ENCODE measurements around the gene TMED10. TPM values are rescaled to one million over a fixed set of nuclear protein-coding genes. Genes with fewer than 3 reads are reported as not detected.

TMED10 gene
- total RNA-seq, 2 donors from 2014 or later, result 264 to 267 TPM

- H3K36me3 ChIP-seq (ENCODE audit: control insufficient read depth, insufficient read depth, low read length), result peaks cover 75% of the 10 kb centered on the region
- no peak overlapping the region for H3K9ac ChIP-seq (ENCODE audit: extremely low read depth, low read length, poor library complexity, severe bottlenecking)
- peaks cover 57% of the 10 kb centered on the region for H3K36me3 Mint-ChIP-seq (ENCODE audit: low read depth)
- no peaks in the 10 kb centered on the region for H3K9me3 ChIP-seq (ENCODE audit: control insufficient read depth, low read length)
- no peak overlapping the region for H3K4me3 Mint-ChIP-seq
- no peak for DNase-seq
- peaks cover 8% of the 10 kb centered on the region for H3K4me1 Mint-ChIP-seq
- no peaks in the 10 kb centered on the region for H3K9me3 Mint-ChIP-seq
- peaks cover 4% of the 10 kb centered on the region for H3K4me1 ChIP-seq (ENCODE audit: control insufficient read depth, insufficient read depth, low read length)
- 100% methylated on average over 1 to 3 of the region's 3 CpGs for WGBS, 2 experiments (ENCODE audit: insufficient coverage in 1 of 2, insufficient read length in 1 of 2)
- H3K4me3 ChIP-seq (ENCODE audit: low read length), result no peak overlapping the region
- no peaks in the 10 kb centered on the region for H3K27me3 ChIP-seq (ENCODE audit: control insufficient read depth, insufficient read depth, low read length, poor library complexity, severe bottlenecking)
- no peak overlapping the region for H3K27ac ChIP-seq (ENCODE audit: low read depth, low read length)
- H3K27me3 Mint-ChIP-seq (ENCODE audit: insufficient read depth), result no peaks in the 10 kb centered on the region
- H3K27ac Mint-ChIP-seq, result no peak overlapping the region
- TF ChIP-seq, protein P1, sequence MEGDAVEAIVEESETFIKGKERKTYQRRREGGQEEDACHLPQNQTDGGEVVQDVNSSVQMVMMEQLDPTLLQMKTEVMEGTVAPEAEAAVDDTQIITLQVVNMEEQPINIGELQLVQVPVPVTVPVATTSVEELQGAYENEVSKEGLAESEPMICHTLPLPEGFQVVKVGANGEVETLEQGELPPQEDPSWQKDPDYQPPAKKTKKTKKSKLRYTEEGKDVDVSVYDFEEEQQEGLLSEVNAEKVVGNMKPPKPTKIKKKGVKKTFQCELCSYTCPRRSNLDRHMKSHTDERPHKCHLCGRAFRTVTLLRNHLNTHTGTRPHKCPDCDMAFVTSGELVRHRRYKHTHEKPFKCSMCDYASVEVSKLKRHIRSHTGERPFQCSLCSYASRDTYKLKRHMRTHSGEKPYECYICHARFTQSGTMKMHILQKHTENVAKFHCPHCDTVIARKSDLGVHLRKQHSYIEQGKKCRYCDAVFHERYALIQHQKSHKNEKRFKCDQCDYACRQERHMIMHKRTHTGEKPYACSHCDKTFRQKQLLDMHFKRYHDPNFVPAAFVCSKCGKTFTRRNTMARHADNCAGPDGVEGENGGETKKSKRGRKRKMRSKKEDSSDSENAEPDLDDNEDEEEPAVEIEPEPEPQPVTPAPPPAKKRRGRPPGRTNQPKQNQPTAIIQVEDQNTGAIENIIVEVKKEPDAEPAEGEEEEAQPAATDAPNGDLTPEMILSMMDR (conservative IDR thresholded peaks at IDR 0.05), result no peak
Observed at GRCh38 chr14:75094896-75095295, 81.5 kb downstream of the TMED10 start.

- peaks cover 8% of the 10 kb centered on the region for H3K4me1 Mint-ChIP-seq
- H3K27ac ChIP-seq (ENCODE audit: low read depth, low read length), result no peak overlapping the region
- H3K27me3 Mint-ChIP-seq (ENCODE audit: insufficient read depth), result no peaks in the 10 kb centered on the region
- 16 to 25% methylated on average over 1 to 2 of the region's 2 CpGs for WGBS, 2 experiments (ENCODE audit: insufficient coverage in 1 of 2, insufficient read length in 1 of 2)
- H3K9ac ChIP-seq (ENCODE audit: extremely low read depth, low read length, poor library complexity, severe bottlenecking), result no peak overlapping the region
- peaks cover 49% of the 10 kb centered on the region for H3K36me3 Mint-ChIP-seq (ENCODE audit: low read depth)
- H3K9me3 Mint-ChIP-seq, result no peaks in the 10 kb centered on the region
- no peaks in the 10 kb centered on the region for H3K27me3 ChIP-seq (ENCODE audit: control insufficient read depth, insufficient read depth, low read length, poor library complexity, severe bottlenecking)
- H3K9me3 ChIP-seq (ENCODE audit: control insufficient read depth, low read length), result no peaks in the 10 kb centered on the region
- H3K27ac Mint-ChIP-seq, result no peak overlapping the region
- no peak overlapping the region for H3K4me3 ChIP-seq (ENCODE audit: low read length)
- H3K36me3 ChIP-seq (ENCODE audit: control insufficient read depth, insufficient read depth, low read length), result peaks cover 65% of the 10 kb centered on the region
- H3K4me3 Mint-ChIP-seq, result no peak overlapping the region
- H3K4me1 ChIP-seq (ENCODE audit: control insufficient read depth, insufficient read depth, low read length), result peaks cover 4% of the 10 kb centered on the region
- TF ChIP-seq, protein P1 (conservative IDR thresholded peaks at IDR 0.05), result no peak
- DNase-seq, result no peak
Observed at GRCh38 chr14:75092698-75093097, 83.7 kb downstream of the TMED10 start.

GRCh38 chr14:75091251-75091650 lies 85.2 kb downstream of the TMED10 start:
- H3K9me3 Mint-ChIP-seq, result no peaks in the 10 kb centered on the region
- DNase-seq, result no peak
- Histone ChIP-seq H3K36me3 (ENCODE audit: control insufficient read depth, insufficient read depth, low read length) (peaks cover 65% of the 10 kb centered on the region), H3K9ac (ENCODE audit: extremely low read depth, low read length, poor library complexity, severe bottlenecking) (no peak overlapping the region), H3K27ac (ENCODE audit: low read depth, low read length) (no peak overlapping the region), H3K4me1 (ENCODE audit: control insufficient read depth, insufficient read depth, low read length) (peaks cover 4% of the 10 kb centered on the region), H3K9me3 (ENCODE audit: control insufficient read depth, low read length) (no peaks in the 10 kb centered on the region), H3K27me3 (ENCODE audit: control insufficient read depth, insufficient read depth, low read length, poor library complexity, severe bottlenecking) (no peaks in the 10 kb centered on the region), H3K4me3 (ENCODE audit: low read length) (no peak overlapping the region)
- no peaks in the 10 kb centered on the region for H3K27me3 Mint-ChIP-seq (ENCODE audit: insufficient read depth)
- peaks cover 56% of the 10 kb centered on the region for H3K36me3 Mint-ChIP-seq (ENCODE audit: low read depth)
- peaks cover 8% of the 10 kb centered on the region for H3K4me1 Mint-ChIP-seq
- WGBS, 2 experiments (ENCODE audit: insufficient coverage in 1 of 2, insufficient read length in 1 of 2), result 84 to 90% methylated on average over 3 to 8 of the region's 8 CpGs
- TF ChIP-seq, protein P1 (conservative IDR thresholded peaks at IDR 0.05), result no peak
- no peak overlapping the region for H3K4me3 Mint-ChIP-seq
- no peak overlapping the region for H3K27ac Mint-ChIP-seq
